ENCODE data around the gene DALRD3. TPM values are rescaled to one million over a fixed set of nuclear protein-coding genes. Genes with fewer than 3 reads are reported as not detected.
A peak's percentile ranks its signal among the peaks of the same experiment; 100 is the strongest.

DALRD3 gene, protein sequence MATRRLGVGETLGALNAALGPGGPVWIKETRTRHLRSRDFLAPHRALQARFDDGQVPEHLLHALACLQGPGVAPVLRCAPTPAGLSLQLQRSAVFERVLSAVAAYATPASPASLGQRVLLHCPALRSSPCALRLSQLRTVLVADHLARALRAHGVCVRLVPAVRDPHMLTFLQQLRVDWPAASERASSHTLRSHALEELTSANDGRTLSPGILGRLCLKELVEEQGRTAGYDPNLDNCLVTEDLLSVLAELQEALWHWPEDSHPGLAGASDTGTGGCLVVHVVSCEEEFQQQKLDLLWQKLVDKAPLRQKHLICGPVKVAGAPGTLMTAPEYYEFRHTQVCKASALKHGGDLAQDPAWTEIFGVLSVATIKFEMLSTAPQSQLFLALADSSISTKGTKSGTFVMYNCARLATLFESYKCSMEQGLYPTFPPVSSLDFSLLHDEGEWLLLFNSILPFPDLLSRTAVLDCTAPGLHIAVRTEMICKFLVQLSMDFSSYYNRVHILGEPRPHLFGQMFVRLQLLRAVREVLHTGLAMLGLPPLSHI
- total RNA-seq (2014; rRNA removed; shearing (Covaris generic)), result 46.4 and 54.9 TPM in 2 replicates

DNA sequence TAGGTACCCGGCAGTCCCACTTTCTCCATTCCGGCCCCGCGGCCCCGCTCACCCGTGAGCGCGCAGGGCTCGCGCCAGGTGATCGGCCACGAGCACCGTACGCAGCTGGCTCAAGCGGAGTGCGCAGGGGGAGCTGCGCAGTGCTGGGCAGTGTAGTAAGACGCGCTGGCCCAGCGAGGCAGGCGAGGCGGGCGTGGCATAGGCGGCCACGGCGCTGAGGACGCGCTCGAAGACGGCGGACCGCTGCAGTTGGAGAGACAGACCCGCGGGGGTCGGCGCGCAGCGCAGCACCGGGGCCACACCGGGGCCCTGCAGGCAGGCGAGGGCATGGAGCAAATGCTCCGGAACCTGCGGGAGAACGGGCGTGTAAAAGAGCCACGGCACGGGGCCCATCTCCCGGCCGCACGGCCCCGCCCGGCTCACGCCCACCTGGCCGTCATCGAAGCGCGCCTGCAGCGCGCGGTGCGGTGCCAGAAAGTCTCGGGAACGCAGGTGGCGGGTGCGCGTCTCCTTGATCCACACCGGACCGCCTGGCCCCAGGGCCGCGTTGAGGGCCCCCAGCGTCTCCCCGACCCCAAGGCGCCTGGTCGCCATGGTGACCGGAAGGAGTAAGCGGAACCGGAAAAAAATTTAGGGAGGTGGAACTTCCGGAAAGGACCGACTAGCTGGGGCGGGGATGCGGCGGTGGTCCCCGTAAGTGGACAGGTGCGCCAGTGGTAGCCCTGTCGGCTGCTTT, at the start of gene DALRD3:
Gene DALRD3 (minus strand): TSS at position 610 of the 736 bp plus-strand sequence. CDS start 16 bp downstream, at position 594.
- DNase-seq (ENCODE audit: low read depth), result peak; percentile 66

- no peak for DNase-seq (ENCODE audit: low read depth)
Observed at GRCh38 chr3:49058011-49058410, 39.6 kb upstream of the DALRD3 start.

DNA sequence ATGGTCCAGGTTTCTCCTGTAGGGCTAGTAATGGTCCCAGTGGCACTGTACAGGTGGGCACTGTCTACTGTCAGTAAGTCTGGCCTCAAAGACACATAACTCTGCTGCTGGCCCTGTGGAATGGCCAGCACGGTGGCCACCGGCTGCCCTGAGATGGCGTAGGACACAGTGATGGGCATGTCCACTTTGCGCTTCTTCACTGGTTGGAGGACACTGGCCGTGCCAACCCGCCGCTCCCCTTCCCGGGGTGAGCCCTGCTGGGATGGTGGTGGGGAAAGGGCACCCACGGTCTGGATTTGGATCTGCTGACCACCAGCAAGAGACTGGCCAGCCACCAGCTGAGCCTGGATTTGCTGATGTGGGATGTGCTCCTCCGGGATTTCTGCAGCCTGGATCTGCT, 38.9 kb upstream of the DALRD3 start:
- no peak for DNase-seq (ENCODE audit: low read depth)

DNA sequence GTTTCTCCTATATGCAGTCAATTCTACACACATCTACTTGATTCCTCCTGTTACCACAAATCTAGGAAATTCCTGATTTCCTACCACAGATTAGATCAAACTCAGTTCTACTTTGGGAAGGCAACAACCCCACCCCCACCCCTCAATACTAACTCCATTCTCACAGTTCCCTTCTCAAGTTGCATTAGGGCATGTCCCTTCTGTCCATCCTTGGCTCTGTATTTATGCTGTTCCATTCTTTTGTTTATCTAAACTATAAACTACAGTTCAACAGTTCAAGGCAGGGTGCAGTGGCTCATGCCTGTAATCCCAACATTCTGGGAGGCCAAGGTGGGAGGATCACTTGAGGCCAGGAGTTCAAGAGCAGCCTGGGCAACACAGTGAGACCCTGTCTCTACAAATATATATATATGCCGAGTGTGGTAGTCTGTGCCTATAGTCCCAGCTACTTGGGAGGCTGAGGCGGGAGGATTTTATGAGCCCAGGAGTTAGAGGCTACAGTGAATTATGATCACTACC, 36.0 kb upstream of the DALRD3 start:
- no peak for DNase-seq (ENCODE audit: low read depth)

- no peak for DNase-seq (ENCODE audit: low read depth)
Observed at GRCh38 chr3:49053543-49053942, 35.2 kb upstream of the DALRD3 start.

DNA sequence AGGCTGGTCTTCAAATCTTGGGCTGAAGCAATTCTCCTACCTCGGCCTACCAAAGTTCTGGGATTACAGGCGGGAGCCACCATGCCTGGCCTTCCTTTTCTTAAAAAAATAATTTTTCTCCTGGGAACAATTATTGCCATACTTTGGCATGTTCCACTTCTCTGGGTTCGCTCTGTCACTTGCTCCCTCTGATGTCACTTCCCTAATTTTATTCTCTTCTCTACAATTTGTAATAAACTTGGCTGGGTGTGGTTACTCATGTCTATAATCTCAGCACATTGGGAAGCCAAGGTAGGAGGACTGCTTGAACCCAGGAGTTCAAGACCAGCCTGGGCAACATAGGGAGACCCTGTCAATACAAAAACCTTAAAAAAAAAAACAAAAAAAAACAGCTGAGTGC, 16.9 kb upstream of the DALRD3 start:
- DNase-seq (ENCODE audit: low read depth), result no peak

DNA sequence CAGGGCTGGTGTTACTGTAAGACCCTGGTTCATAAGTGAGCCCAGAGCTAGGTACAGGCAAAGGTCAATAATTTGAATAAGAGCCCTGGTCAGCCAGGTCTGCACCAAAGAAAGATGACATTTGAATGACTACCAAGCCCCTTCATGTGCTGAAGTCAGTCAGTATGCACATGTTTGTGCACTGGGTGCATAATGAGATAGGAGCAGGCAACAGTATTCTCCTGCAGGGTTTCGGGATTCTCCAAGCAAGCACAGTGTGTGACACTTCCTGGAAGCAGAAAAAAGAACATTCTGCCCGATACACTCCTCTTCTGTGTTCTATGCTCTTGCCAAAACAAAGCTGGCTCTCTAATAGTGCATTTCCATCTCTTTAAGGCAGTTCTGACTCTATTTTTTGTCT, 16.3 kb upstream of the DALRD3 start:
- DNase-seq (ENCODE audit: low read depth), result no peak

- DNase-seq (ENCODE audit: low read depth), result no peak
Observed at GRCh38 chr3:49032646-49033304, 14.4 kb upstream of the DALRD3 start.

- DNase-seq (ENCODE audit: low read depth), result no peak
Observed at GRCh38 chr3:49030321-49030720, 11.9 kb upstream of the DALRD3 start.

DNA sequence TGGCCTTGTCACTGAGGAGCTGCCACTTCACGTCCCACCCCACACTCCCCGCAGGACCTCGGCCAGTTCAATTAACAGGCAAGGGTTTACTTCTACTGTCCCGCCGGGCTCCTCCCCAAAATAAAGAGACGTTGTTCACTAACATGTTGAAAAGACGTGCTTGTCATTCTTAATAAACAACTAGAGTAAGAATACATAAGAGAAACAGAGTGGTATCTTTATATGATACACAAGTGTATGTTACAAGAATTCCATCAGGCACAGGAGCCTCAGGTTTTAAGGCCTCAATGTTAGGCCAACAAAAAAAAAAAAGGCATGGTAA, 11.1 kb upstream of the DALRD3 start:
- no peak for DNase-seq (ENCODE audit: low read depth)

DNA sequence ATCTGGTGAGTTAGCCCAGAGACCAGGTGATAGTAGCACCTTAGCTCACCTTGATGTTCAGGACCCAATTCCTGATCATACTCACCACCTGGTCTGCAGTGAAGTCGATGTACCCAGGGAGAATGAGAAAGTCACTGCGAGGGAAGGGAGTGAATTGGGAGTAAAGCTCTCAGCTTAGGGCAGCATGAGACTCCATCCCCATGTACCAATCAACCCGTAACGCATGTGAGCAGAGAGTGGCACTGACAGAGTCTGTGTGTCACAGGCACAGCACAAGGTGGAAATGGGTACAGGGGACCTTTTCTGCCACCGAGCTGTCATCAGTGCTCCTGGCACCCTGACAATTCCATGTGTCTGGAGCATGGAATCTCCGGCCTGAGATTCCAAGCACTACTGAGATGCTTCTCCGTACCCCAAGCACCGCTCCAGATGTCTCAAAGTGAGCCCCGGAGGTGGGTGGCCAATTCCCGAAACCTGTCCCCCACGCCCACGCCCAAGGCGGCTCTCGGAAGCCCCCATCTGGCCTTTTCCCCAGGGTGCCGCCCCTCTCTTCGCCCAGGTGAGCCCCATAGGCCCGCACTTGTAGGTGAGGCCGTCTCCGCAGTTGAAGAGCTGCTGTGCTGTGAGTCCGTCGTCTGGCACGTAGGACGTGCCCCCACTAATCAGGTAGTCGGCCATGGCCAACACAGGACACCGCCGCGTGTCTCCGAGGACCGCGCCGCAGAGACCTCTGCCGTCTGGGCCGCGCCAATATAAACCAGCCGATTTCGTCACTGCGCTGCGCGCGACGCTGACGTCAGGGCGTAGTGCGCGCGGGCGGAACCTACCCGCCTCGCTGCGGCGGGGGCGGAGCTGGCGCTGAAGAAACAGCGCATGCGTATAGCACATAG, 10.5 kb upstream of the DALRD3 start, which contains the start of gene IMPDH2:
Gene IMPDH2 (minus strand): TSS at position 726 of the 890 bp plus-strand sequence. CDS start 48 bp downstream, at position 678.
- DNase-seq (ENCODE audit: low read depth), result peak; percentile 90

DNA sequence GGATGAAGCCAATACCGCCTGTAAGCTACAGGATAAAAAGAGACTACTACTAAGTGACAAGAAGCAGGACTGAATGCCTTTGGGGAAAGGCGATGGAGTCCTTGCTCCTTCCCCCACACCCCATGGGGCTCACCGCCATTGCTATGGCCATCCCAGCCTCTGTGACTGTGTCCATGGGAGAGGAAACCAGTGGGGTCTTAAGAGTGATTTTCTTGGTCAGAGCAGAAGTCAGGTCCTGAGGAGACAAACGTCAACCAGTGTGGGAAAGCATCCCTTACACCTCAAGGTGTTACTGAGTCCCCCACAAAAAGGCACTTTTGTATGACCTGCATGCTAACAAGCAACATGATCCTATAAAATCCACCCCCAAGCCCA, 9.9 kb upstream of the DALRD3 start:
- no peak for DNase-seq (ENCODE audit: low read depth)

GRCh38 chr3:49027634-49028033, 9.3 kb upstream of the DALRD3 start:
- DNase-seq (ENCODE audit: low read depth), result no peak

GRCh38 chr3:49026536-49026935, 8.2 kb upstream of the DALRD3 start:
- DNase-seq (ENCODE audit: low read depth), result no peak

- DNase-seq (ENCODE audit: low read depth), result no peak
Observed at GRCh38 chr3:49025793-49026520, 7.6 kb upstream of the DALRD3 start.

DNA sequence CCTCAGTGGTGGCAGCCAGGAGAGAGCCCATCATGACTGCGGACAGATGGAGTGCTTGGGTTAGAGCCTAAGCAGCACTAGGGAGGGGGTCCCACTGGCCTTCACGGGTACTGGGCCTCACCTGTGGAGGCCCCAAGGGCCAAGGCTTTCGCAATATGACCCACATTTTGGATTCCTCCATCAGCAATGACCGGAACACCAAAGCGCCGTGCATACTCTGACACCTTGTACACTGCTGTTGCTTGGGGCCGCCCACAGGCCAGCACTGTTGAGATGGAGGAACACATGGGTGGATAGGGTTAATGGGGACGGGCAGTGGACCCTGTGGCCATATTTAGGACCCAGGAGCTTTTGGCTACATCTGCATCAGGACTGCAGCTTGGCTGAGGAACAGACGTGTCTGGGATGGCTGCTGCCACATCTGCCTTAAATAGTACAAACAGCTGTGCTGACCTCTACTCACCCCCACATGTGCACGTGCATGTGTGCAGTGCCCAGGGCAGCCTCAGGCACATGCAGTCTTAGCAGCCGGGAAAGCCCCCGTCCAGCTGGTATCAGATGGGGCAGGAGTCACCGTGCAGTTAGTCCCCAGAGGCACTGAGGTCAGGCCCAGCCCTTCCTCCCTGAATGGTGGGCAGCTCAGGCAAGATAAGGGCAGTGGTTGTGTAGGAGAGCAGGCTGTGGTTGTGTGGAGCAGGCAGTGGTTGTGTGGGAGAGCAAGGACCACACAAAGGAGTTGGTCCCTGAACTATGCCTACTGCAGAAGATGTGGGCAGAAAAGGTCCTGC, 6.8 kb upstream of the DALRD3 start:
- peak; percentile 66 for DNase-seq (ENCODE audit: low read depth)

DNA sequence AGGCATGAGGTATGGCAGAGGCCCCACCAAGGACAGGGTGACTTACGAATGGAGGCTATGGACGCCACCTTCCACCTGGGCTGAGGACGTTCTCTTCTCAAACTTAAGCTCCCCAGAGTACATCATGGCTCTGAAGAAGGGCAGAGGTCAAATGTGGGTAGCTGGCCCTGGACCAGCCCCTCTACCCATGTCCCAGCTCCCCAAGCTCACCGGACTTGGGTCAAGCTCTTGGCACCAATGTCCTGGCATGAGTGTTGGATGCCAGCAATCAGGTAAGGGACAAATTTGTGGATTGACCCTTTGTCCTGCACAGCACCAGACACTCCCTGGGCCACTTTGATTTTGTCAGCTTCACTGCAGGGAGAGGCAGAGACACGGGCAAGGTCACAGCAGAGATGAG, 6.1 kb upstream of the DALRD3 start:
- no peak for DNase-seq (ENCODE audit: low read depth)

GRCh38 chr3:49023775-49024174, 5.4 kb upstream of the DALRD3 start:
- no peak for DNase-seq (ENCODE audit: low read depth)

- peak; percentile 31 for DNase-seq (ENCODE audit: low read depth)
Observed at GRCh38 chr3:49022688-49023171, 4.3 kb upstream of the DALRD3 start.
